GM23248 (cell line): ENCODE measurements around the gene UBE2H. TPM values are rescaled to one million over a fixed set of nuclear protein-coding genes. Genes with fewer than 3 reads are reported as not detected.

ENCODE experiments used
- DNase-seq: peaks from one replicate; pipeline ENCODE4 v3.0.0-alpha.2; 2015
- H2AFZ ChIP-seq: fragments of 200-600 bp; sonication (generic); 2 replicates; pipeline ENCODE4 v1.6.1; 2016; ENCODE audit warnings: antibody characterized with exemption
- H3F3A ChIP-seq: fragments of 200-600 bp; sonication (generic); 2 replicates; pipeline ENCODE4 v1.6.1; 2016; ENCODE audit warnings: mild to moderate bottlenecking, antibody characterized with exemption, mixed run types; ENCODE audit not compliant: insufficient read depth
- H3K27ac ChIP-seq: fragments of 200-600 bp; sonication (generic); 2 replicates; pipeline ENCODE4 v1.5.1; 2016; ENCODE audit warnings: mild to moderate bottlenecking
- H3K27me3 ChIP-seq: fragments of 200-600 bp; sonication (generic); replicated peaks from 2 replicates; pipeline ENCODE4 v1.6.1; 2016; ENCODE audit warnings: mild to moderate bottlenecking; ENCODE audit not compliant: insufficient read depth
- H3K36me3 ChIP-seq: fragments of 200-600 bp; sonication (generic); 2 replicates; pipeline ENCODE4 v1.6.1; 2016; ENCODE audit warnings: low read depth, mild to moderate bottlenecking
- H3K4me1 ChIP-seq: fragments of 200-600 bp; sonication (generic); 2 replicates; pipeline ENCODE4 v1.6.1; 2016; ENCODE audit warnings: mild to moderate bottlenecking; ENCODE audit not compliant: insufficient read depth
- H3K4me2 ChIP-seq: fragments of 200-600 bp; sonication (generic); one replicate; pipeline ENCODE4 v1.6.1; 2016; ENCODE audit warnings: mild to moderate bottlenecking; ENCODE audit not compliant: unreplicated experiment
- H3K4me3 ChIP-seq: fragments of 200-600 bp; sonication (generic); 2 replicates; pipeline ENCODE4 v1.5.1; 2016; ENCODE audit warnings: mild to moderate bottlenecking
- H3K79me2 ChIP-seq: fragments of 200-600 bp; sonication (generic); 2 replicates; pipeline ENCODE4 v1.6.1; 2016; ENCODE audit warnings: mild to moderate bottlenecking; ENCODE audit not compliant: insufficient read depth
- H3K9ac ChIP-seq: fragments of 200-600 bp; sonication (generic); 2 replicates; pipeline ENCODE4 v1.6.1; 2016; ENCODE audit warnings: mild to moderate bottlenecking
- H3K9me2 ChIP-seq: fragments of 200-600 bp; sonication (generic); 2 replicates; pipeline ENCODE4 v1.6.1; 2016; ENCODE audit warnings: mixed run types, mild to moderate bottlenecking, moderate library complexity; ENCODE audit not compliant: insufficient read depth
- H3K9me3 ChIP-seq: fragments of 200-600 bp; sonication (generic); one replicate; pipeline ENCODE4 v1.6.1; 2017; ENCODE audit warnings: low read depth
- H4K20me1 ChIP-seq: fragments of 200-600 bp; sonication (generic); 2 replicates; pipeline ENCODE4 v1.6.0; 2016; ENCODE audit not compliant: insufficient read depth
- EZH2 ChIP-seq: fragments of 200-600 bp; sonication (generic); IDR thresholded peaks from 2 replicates; pipeline ENCODE4 v1.6.1; 2018; ENCODE audit warnings: antibody characterized with exemption, mild to moderate bottlenecking; ENCODE audit not compliant: insufficient read depth, poor library complexity, severe bottlenecking
- EZH2phosphoT487 ChIP-seq: fragments of 200-600 bp; sonication (generic); IDR thresholded peaks from 2 replicates; pipeline ENCODE4 v1.6.1; 2018; ENCODE audit warnings: antibody characterized with exemption, moderate library complexity, mild to moderate bottlenecking, low read depth; ENCODE audit not compliant: insufficient read depth
- WGBS, 2 experiments: methylation state at CpG; one replicate each; pipeline ENCODE4 v1.1.6; 2015 to 2017; ENCODE audit warnings: low lambda C conversion rate in 2 of 2, low coverage in 1 of 2; ENCODE audit errors: missing lambda C conversion rate in 2 of 2; 5-methylcytosine and 5-hydroxymethylcytosine counted together
- in situ Hi-C: fragments of 300-500 bp; cut with MboI; formaldehyde crosslinking; loops from 2 replicates; pipeline ENCODE4 v1.15.0; 2020
- polyA plus RNA-seq: library from polyadenylated mRNA; unstranded; fragments of >200 nt; fragmentation: Nextera tagmentation; extraction: Ambion mirVana; gene quantifications from 2 replicates; pipeline ENCODE4 v1.2.1, GENCODE V29; 2016
- total RNA-seq: library from RNA; depleted of rRNA; stranded (reverse); fragments of >200 nt; shearing (Covaris generic); gene quantifications from 2 replicates; pipeline ENCODE4 v1.2.3, GENCODE V29; 2014

Gene UBE2H
- total and polyA plus RNA-seq, 2 experiments from 2014 or later, result 40.7 to 44.4 TPM

GRCh38 chr7:129853661-129854268 is 99.0 kb downstream of the UBE2H start:
- H4K20me1 ChIP-seq, result no peaks in the 10 kb centered on the region
- peaks cover 40% of the 10 kb centered on the region for H3K4me1 ChIP-seq
- in situ Hi-C loops, result no loop called here
- DNase-seq, result peak; percentile 85
- peak overlapping the region; percentile 40 for H3K4me3 ChIP-seq
- H3K9me2 ChIP-seq, result no peaks in the 10 kb centered on the region
- H3K36me3 ChIP-seq, result no peaks in the 10 kb centered on the region
- no peaks in the 10 kb centered on the region for H3K9me3 ChIP-seq
- H3K27me3 ChIP-seq, result no peaks in the 10 kb centered on the region
- H3K4me2 ChIP-seq, result peak overlapping the region; percentile 69
- TF ChIP-seq EZH2, result no peak
- TF ChIP-seq EZH2phosphoT487, result 0 out of 2 replicates have a peak, but pooled peaks have one; percentile 18
- H3F3A ChIP-seq, result peaks cover 47% of the 10 kb centered on the region
- peaks cover 61% of the 10 kb centered on the region for H3K79me2 ChIP-seq
- H2AFZ ChIP-seq, result no peak overlapping the region
- H3K27ac ChIP-seq, result peak overlapping the region; percentile 83
- 6 to 11% methylated on average over 6 of the region's 6 CpGs for WGBS, 2 experiments
- H3K9ac ChIP-seq, result peak overlapping the region; percentile 54

DNA sequence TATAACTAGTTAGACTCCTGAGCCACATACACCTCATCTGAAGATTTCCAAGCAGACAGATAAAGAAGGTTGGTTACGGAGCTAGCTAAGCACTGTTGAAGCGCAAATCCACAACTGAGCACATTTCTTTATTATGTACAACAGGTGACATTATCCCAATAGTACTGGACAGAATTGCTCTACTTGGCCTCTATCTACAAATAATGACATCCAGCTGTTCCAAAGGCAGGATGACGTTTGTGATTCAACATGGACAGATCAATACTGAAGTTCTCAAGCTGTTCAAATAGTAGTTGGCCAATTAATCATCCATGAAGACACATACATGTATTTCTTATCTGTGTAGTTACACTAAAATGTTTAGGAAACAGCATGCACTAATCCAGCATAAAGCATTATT is 101.0 kb downstream of the UBE2H start:
- Histone ChIP-seq H3K27me3 (no peaks in the 10 kb centered on the region), H3K9me2 (no peaks in the 10 kb centered on the region), H3K9ac (no peak overlapping the region), H3K4me2 (no peak overlapping the region), H3K9me3 (no peaks in the 10 kb centered on the region), H3K4me1 (peaks cover 36% of the 10 kb centered on the region), H3K79me2 (peaks cover 60% of the 10 kb centered on the region), H3K27ac (no peak overlapping the region), H3K4me3 (no peak overlapping the region), H3F3A (peaks cover 47% of the 10 kb centered on the region), H4K20me1 (no peaks in the 10 kb centered on the region), H3K36me3 (no peaks in the 10 kb centered on the region), H2AFZ (no peak overlapping the region)
- no peak for DNase-seq
- 91 to 94% methylated on average over 3 of the region's 3 CpGs for WGBS, 2 experiments
- TF ChIP-seq EZH2, result no peak
- TF ChIP-seq EZH2phosphoT487, result no peak
- in situ Hi-C loops, result no loop called here

- H2AFZ ChIP-seq, result no peak overlapping the region
- H3K9ac ChIP-seq, result no peak overlapping the region
- H3K4me1 ChIP-seq, result peaks cover 41% of the 10 kb centered on the region
- H3K9me2 ChIP-seq, result no peaks in the 10 kb centered on the region
- 96 to 99% methylated on average over 5 of the region's 5 CpGs for WGBS, 2 experiments
- H3F3A ChIP-seq, result peaks cover 51% of the 10 kb centered on the region
- no peak for DNase-seq
- no peaks in the 10 kb centered on the region for H3K36me3 ChIP-seq
- peaks cover 58% of the 10 kb centered on the region for H3K79me2 ChIP-seq
- in situ Hi-C loops, result no loop called here
- H3K9me3 ChIP-seq, result no peaks in the 10 kb centered on the region
- H4K20me1 ChIP-seq, result no peaks in the 10 kb centered on the region
- no peak overlapping the region for H3K27ac ChIP-seq
- no peak overlapping the region for H3K4me2 ChIP-seq
- TF ChIP-seq EZH2, result no peak
- no peak for TF ChIP-seq EZH2phosphoT487
- no peaks in the 10 kb centered on the region for H3K27me3 ChIP-seq
- no peak overlapping the region for H3K4me3 ChIP-seq
Measured at GRCh38 chr7:129851174-129851573, 101.6 kb downstream of the UBE2H start.

DNA sequence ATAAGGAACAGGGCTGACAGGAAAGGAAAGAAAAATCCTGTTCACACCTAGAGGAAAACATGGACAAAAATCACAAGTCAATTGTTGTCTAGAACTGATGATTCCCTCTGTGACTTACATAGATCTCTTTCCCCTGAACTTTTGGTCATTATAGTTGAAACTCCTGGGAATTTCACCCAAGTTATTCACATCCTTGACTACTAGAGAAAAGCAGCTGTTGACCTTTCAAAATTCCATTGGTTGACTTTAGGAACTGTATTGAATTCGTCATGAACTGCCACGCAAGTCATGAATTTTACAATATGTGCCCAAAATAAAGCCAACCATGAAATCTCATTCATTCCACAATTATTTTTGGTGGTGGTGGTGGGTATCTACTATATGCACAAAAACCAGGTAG is 104.3 kb downstream of the UBE2H start:
- no peak for DNase-seq
- H2AFZ ChIP-seq, result no peak overlapping the region
- WGBS, 2 experiments, result 97 to 100% methylated on average over 2 of the region's 2 CpGs
- no peak overlapping the region for H3K4me2 ChIP-seq
- no peaks in the 10 kb centered on the region for H3K27me3 ChIP-seq
- H3K79me2 ChIP-seq, result peaks cover 59% of the 10 kb centered on the region
- no peaks in the 10 kb centered on the region for H3K36me3 ChIP-seq
- H3K9ac ChIP-seq, result no peak overlapping the region
- peaks cover 52% of the 10 kb centered on the region for H3F3A ChIP-seq
- H4K20me1 ChIP-seq, result no peaks in the 10 kb centered on the region
- no peaks in the 10 kb centered on the region for H3K9me2 ChIP-seq
- TF ChIP-seq EZH2, result no peak
- no peak for TF ChIP-seq EZH2phosphoT487
- peaks cover 37% of the 10 kb centered on the region for H3K4me1 ChIP-seq
- in situ Hi-C loops, result loop anchor here (10.0 kb wide), 1 partner anchor 156 kb away; no protein-coding TSS in a partner anchor
- no peak overlapping the region for H3K4me3 ChIP-seq
- no peaks in the 10 kb centered on the region for H3K9me3 ChIP-seq
- no peak overlapping the region for H3K27ac ChIP-seq
